ENCODE results near the gene APEH. TPM values are rescaled to one million over a fixed set of nuclear protein-coding genes. Genes with fewer than 3 reads are reported as not detected.

The APEH gene
- 141 and 145 TPM in 2 replicates for total RNA-seq (ENCODE audit: low replicate concordance)
- long read RNA-seq, transcript APEH-201 (22 exons, 3,220 nt), result major isoform, 124 of 267 reads
- long read RNA-seq, partial matches to known transcripts, result 104 of 267 reads
- long read RNA-seq, other reads (novel, unspliced or antisense), result 39 of 267 reads

DNA sequence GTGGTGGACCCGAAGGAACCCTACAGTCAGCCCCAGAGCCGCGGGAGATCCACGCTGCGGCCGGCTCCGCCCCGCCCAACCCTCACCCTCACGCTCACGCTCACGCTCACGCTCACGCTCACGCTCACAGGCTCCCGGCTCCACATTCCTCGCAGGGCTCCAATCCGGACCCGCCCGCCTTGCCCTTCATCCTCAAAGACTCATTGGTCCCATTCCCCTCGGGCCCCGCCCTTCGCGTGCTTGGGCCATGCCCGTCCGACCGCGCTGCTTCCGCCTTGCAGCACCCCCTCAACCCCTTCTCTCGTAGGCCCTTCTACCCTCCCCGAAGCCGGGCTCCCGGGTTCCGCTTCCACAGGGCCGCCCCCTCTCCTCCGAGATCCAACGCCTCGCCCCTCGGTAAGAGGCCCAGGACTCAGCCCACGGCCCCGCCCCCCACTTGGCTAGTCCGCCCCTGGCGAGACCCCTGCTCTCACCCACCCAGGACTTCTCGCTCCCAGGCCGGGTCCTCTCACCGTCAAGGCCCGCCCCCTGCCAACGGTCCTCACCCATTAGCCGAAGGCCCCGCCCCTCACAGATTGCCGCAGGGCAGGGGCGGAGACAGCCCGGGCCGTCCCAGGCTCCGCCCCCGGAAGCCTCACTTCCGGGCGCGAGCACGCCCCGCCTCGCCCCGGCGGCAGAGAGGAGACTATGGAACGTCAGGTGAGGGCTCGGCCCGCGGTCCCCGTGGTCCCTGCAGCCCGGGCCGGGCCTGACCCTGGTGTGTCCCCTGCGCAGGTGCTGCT lies at the start of gene APEH:
Gene APEH (plus strand): TSS at position 637 of the 782 bp plus-strand sequence. CDS start 51 bp downstream, at position 688.
- TF ChIP-seq, protein P1, sequence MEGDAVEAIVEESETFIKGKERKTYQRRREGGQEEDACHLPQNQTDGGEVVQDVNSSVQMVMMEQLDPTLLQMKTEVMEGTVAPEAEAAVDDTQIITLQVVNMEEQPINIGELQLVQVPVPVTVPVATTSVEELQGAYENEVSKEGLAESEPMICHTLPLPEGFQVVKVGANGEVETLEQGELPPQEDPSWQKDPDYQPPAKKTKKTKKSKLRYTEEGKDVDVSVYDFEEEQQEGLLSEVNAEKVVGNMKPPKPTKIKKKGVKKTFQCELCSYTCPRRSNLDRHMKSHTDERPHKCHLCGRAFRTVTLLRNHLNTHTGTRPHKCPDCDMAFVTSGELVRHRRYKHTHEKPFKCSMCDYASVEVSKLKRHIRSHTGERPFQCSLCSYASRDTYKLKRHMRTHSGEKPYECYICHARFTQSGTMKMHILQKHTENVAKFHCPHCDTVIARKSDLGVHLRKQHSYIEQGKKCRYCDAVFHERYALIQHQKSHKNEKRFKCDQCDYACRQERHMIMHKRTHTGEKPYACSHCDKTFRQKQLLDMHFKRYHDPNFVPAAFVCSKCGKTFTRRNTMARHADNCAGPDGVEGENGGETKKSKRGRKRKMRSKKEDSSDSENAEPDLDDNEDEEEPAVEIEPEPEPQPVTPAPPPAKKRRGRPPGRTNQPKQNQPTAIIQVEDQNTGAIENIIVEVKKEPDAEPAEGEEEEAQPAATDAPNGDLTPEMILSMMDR (conservative IDR thresholded peaks at IDR 0.05), result peak; percentile 27
- peak; percentile 98 for DNase-seq (ENCODE audit: extremely low spot score, unreplicated experiment)
- Mint-ChIP-seq H3K27me3 (no peaks in the 10 kb centered on the region), H3K4me3 (peak within 1 kb of the TSS; percentile 95), H3K9me3 (no peaks in the 10 kb centered on the region), H3K36me3 (no peaks in the 10 kb centered on the region), H3K4me1 (ENCODE audit: unreplicated experiment) (peaks cover 20% of the 10 kb centered on the region), H3K27ac (peak within 1 kb of the TSS; percentile 98)

DNA sequence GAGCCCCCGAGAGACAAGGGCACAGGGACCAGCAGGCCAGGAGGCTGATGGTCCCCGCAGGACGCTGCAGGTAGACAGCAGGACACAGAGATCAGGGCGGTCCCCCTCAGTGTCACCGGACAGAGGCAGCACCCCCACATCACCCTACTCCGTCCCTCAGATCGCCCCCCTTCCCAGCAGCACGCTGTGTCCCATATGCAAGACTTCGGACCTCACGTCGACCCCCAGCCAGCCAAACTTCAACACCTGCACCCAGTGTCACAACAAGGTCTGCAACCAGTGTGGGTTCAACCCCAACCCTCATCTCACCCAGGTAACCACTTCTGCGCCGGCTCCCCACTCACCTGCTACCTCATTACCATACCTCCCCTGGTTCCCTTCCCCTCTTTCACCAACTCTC lies 49.1 kb upstream of the APEH start:
- no peaks in the 10 kb centered on the region for H3K4me1 Mint-ChIP-seq (ENCODE audit: unreplicated experiment)

DNA sequence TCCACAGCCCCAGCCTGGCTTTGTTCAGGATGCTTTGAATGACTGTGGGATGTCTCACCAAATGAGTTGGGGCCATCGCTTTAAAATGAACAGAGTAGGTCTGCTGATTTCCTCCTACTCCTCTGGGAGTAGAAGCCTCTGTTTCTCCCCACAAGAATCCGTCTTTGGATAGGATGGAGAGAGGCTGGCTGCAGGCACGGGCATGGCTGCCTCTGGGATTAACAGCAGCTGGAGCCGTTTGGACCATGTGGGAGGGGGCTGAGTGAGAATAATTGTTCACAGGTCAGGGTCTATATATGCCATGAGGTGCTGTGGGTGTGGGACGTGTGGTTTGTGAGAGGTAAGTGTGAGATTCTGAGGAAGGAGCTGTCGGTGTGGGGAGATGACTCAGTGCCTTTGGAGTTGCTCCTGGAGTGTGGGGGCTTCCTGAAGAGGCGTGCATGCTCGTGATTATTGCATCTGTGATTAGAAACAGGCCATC lies 48.0 kb upstream of the APEH start:
- Mint-ChIP-seq H3K27ac (no peak overlapping the region), H3K9me3 (no peaks in the 10 kb centered on the region), H3K4me1 (ENCODE audit: unreplicated experiment) (no peaks in the 10 kb centered on the region), H3K4me3 (no peak overlapping the region), H3K36me3 (no peaks in the 10 kb centered on the region), H3K27me3 (no peaks in the 10 kb centered on the region)
- TF ChIP-seq, protein P1 (conservative IDR thresholded peaks at IDR 0.05), result no peak
- DNase-seq (ENCODE audit: extremely low spot score, unreplicated experiment), result no peak

More for the DNA sequence above, 49.1 kb upstream of the APEH start:
- DNase-seq (ENCODE audit: extremely low spot score, unreplicated experiment), result no peak
- no peak overlapping the region for H3K27ac Mint-ChIP-seq
- no peaks in the 10 kb centered on the region for H3K36me3 Mint-ChIP-seq
- no peaks in the 10 kb centered on the region for H3K9me3 Mint-ChIP-seq
- H3K4me3 Mint-ChIP-seq, result no peak overlapping the region
- TF ChIP-seq, protein P1 (conservative IDR thresholded peaks at IDR 0.05), result no peak
- H3K27me3 Mint-ChIP-seq, result no peaks in the 10 kb centered on the region

DNA sequence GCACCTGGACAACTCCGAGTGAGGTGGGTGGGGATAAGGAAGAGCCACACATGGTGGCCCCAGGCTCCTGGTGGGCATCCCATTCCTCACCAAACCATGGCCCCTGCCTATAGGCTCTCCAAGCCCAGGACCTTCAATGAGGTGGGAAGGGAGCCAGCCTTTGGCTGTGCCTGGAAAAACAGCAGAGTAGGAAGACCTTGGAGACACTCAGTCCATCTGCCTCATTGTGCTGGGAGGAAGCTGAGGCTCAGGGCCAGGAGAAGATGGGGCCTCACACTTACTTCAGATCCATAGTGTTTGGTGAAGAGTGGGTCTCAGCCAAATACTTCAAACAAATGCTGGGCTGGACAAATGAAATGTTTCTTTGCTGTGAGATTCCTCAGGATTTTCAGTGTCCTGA lies 47.4 kb upstream of the APEH start:
- H3K27ac Mint-ChIP-seq, result no peak overlapping the region
- H3K9me3 Mint-ChIP-seq, result no peaks in the 10 kb centered on the region
- H3K36me3 Mint-ChIP-seq, result no peaks in the 10 kb centered on the region
- no peaks in the 10 kb centered on the region for H3K27me3 Mint-ChIP-seq
- H3K4me3 Mint-ChIP-seq, result no peak overlapping the region
- H3K4me1 Mint-ChIP-seq (ENCODE audit: unreplicated experiment), result no peaks in the 10 kb centered on the region
- TF ChIP-seq, protein P1 (conservative IDR thresholded peaks at IDR 0.05), result no peak
- no peak for DNase-seq (ENCODE audit: extremely low spot score, unreplicated experiment)

DNA sequence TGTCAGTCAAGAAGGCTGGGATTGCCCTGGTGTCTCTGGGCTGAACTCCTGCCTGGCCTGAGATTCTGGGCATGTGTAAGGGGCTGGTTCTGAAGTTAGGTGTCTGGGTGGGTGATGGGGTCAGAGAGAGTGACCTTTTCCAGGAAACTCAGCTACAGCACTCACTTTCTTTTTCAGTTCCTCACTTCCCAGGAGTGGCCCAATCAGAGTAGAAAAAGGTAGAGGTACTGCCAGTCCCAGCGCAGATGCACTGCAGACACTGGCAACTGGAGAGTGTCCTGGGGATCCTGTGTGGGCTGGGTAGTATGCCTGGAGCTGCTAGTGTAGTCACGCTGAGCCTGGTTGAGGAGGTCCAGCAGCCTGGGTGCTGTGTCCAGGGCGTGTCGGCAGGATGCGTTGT lies 46.5 kb upstream of the APEH start:
- no peaks in the 10 kb centered on the region for H3K4me1 Mint-ChIP-seq (ENCODE audit: unreplicated experiment)
- H3K9me3 Mint-ChIP-seq, result no peaks in the 10 kb centered on the region
- no peak overlapping the region for H3K27ac Mint-ChIP-seq
- TF ChIP-seq, protein P1 (conservative IDR thresholded peaks at IDR 0.05), result no peak
- no peak for DNase-seq (ENCODE audit: extremely low spot score, unreplicated experiment)
- no peaks in the 10 kb centered on the region for H3K27me3 Mint-ChIP-seq
- no peaks in the 10 kb centered on the region for H3K36me3 Mint-ChIP-seq
- H3K4me3 Mint-ChIP-seq, result no peak overlapping the region

Measured in type B pancreatic cell (in vitro differentiated cells).